ENCODE results near the gene NRDE2.

DNA sequence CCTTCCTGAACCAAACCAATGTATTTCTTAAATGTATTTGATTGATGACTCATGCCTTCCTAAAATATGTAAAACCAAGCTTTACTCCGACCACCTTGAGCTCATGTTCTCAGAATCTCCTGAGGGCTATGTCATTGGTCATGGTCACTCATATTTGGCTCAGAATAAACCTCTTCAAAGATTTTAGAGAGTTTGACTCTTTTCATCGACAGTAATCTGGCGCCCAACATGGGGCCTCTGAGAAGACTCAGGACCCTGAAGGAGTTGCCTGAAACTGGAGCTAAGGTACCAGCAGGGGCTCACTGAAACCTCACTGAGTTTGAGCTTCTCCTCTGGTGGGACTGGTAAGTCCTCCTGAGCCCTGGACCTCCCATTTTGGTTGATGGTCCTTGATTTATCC is 92.6 kb downstream of the NRDE2 start:
- TF ChIP-seq, protein P1, sequence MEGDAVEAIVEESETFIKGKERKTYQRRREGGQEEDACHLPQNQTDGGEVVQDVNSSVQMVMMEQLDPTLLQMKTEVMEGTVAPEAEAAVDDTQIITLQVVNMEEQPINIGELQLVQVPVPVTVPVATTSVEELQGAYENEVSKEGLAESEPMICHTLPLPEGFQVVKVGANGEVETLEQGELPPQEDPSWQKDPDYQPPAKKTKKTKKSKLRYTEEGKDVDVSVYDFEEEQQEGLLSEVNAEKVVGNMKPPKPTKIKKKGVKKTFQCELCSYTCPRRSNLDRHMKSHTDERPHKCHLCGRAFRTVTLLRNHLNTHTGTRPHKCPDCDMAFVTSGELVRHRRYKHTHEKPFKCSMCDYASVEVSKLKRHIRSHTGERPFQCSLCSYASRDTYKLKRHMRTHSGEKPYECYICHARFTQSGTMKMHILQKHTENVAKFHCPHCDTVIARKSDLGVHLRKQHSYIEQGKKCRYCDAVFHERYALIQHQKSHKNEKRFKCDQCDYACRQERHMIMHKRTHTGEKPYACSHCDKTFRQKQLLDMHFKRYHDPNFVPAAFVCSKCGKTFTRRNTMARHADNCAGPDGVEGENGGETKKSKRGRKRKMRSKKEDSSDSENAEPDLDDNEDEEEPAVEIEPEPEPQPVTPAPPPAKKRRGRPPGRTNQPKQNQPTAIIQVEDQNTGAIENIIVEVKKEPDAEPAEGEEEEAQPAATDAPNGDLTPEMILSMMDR (conservative IDR thresholded peaks at IDR 0.05) = no peak
- TF ChIP-seq ZFX (IDR thresholded peaks at IDR 0.05) = no peak
